ENCODE data around the gene LGI1.
"Not testable (repeated sequence)": the region's sequence is repeated elsewhere in the genome, so short reads cannot be mapped to it uniquely, and the experiment has no call there.

The LGI1 gene

DNA sequence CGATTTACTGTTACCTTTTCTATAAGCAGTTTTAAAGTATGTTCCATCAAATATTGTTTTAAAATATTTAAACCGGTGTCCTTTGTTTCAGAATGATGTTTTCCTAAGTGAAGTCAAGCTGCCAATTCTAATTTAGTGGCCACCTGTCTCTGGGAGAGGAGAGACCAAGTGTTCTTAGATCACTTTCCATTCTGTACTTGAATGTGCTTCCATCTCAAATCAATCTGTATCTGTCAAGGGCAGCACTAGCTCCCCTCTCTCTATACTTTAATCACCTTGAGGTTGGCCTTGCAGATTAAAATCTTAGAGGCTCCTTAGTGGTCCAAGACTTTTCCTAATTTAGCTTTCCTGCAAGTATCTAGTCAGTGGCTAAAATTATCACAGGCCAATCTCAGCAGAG lies 49.6 kb downstream of the LGI1 start:
- DNase-seq (ENCODE audit: low spot score) = no peak

DNA sequence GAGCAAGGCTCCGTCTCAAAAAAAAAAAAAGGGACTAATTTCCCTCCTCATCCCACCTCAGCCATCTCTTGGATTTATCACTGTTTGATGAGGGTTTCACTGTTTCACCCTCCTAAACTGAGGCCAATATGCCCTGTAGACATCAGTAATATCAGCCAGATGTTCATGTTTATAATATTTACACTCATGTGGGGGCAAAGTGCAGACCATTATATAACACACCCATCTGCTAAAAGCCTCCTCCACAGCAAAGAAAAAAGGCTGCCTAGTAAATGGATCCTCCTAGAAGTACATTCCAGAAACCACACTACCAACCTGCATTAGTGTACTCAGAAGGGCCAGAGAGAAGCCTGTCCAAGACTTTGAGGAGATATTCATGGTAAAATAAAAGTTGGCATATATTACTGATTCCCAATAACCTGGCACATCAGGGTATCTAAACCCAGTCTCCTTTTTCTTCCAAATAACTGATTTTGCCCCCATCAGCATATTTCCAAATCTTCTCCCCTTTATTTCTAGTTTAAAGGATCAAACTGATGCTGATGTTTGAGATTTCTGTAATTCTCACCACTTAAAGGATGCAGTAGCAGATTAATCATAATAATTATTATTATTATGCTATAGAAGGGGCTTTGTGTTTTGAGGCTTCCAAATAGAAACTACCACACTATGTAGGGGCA lies 55.1 kb downstream of the LGI1 start:
- no peak for DNase-seq (ENCODE audit: low spot score)

DNA sequence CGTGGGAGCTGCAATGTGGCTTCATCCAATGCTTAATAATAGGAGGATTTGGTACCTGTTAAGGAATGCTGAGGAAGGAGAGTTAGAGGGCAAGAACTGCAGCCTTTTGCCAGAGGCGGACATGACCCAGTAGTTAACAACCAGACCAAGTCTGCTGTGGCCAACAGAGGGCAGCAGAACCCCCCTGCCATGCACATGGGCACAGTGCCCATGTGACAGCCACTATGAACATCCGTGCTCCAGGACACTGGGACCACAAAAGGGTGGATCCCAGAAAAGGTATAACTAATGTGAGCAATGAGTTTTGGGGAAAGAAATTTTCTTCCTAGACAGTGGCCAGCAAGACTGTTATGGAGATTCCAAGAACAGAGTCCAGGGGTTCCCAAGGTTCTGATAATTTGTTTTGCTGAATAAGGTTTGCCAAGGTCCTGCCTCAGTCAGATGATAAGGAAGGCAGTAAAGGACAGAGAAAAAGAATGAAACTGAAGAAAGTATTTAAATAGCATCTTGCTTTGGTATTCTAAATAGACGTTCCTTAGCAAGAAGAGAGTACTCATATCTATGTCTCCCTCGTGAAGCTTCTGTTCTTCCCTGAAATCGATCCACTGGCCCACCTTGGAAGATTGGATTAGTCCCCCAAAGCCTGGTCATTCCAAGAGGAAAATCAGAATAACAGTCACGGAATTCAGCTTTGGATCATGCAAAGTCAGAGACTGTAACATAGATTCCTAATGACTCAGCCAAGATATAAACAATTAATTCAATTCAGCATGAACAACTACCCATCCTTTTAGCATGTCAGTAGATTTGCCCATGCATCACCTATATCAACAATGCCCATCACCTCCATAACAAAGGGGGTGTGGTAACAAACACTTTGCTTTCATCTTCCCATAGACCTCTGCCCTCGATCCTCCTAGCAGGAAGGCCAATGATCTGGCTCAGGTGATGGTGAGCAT lies 56.0 kb downstream of the LGI1 start:
- DNase-seq (ENCODE audit: low spot score) = peak; percentile 67

DNA sequence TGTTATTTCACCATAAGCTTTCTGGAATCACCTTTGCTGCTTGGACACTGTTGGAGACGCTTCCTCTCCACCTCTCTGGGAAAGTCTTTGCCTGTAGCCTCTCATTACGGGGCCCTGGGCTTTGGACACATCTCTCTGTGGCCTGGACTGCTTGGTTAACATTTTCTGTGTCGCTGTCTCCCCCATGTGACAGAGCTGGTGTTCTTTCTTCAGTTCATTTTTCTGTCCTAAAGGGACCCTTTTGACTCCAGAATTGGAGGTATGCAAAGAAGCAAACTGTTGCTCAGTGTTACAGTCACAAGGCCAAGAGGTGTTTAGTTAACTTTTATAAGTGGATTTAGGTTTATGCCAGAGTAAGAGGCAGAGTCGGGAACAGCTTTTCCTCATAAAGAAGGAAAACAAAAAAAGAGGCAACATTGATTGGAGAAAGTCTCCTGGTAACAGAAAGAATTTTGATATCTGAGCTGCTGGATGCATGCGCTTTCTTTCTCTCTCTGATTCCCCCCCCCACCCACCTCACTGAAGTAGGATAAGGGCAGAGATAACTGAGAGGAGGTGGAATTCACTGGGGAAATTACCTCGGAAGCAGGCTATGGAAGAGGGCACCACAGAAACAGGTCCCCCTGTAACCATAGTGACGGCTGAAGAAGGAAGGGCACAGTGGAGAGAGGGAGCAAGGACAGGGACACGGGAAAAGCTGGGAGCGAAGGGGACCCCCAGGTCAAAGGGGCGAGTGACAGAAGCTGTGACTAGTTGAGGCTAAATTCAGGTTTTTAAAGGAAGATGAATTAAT lies 57.8 kb downstream of the LGI1 start:
- no peak for DNase-seq (ENCODE audit: low spot score)

DNA sequence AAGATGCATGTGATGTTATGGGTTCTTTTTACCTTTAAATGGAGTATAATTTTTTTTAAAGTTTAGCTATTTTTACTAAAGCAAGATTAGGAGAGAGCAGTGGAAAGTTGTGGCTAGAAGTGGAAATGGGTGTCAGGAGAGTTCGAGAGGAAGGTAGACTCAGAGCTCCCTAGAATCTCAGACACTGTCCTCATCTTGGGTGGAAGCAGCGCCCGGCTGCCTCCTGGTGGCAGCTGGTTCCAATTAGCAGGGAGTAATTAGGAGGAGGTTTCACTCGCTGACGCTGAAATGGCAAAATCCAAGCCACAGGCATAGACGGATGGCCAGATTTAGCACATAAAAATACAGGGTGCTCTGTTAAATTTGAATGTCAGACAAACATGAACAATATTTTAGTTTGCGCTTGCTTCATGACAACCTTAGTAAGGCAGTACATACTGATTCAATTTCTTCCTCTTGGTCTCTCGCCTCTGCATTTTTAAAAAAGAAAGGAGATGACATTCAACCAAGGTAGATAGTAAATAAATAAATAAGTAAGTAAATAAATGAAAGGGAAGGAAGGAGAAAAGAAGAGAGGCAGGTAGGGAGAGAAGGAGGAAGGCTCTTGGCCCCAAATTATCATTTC lies 58.5 kb downstream of the LGI1 start:
- peak; percentile 62 for DNase-seq (ENCODE audit: low spot score)

DNA sequence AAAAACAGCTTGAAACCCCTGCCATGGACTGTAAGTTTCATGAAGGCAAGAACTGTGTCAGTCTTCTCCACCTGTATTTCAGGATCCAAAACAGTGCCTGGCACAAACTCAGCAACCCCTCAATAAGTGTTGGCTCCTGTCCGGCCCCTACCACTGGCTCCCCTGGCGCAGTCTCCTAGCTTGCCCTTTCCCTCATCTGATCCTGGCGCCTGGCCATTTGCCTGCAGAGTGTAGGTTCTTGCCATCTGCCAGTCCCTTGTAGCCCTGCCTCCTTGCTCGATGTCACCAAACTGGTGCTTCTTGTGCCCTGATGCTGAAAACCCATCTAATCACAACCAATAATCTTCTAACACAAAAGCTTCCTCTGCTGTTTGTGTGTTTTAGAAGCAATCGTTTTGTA lies 60.4 kb downstream of the LGI1 start:
- no peak for DNase-seq (ENCODE audit: low spot score)

DNA sequence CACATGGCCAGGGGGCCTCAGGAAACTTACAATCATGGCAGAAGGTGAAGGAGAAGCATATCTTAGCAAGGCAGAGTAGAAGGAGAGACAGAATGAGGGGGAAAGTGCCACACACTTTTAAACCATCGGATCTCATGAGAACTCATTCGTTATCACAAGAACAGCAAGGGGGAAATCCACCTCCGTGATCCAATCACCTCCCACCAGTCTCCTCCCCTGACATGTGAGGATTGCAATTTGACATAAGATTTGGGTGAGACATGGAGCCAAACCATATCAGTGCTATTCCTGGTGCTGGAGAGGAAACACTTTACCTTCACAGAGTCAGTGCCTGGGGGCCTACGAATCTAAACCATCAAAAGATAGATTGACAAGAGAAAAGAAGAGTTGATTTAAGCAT lies 61.8 kb downstream of the LGI1 start:
- no peak for DNase-seq (ENCODE audit: low spot score)

DNA sequence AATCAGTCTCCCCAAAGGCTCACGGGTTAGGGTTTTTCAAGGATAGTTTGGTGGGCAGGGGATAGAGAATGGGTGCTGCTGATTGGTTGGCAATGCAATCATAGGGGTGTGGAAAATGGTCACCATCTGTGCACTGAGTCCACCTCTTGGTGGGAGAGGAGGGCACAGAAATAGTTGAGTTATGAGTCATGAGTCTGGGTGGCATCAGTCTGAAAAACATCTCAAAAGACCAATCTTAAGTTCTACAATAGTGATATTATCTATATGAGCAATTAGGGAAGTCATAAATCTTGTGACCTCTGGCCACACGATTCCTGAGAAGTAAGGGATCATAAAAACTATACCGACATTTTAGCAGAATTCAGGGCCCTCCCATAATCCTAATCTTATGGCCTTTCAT lies 62.7 kb downstream of the LGI1 start:
- DNase-seq (ENCODE audit: low spot score) = peak; percentile 12

DNA sequence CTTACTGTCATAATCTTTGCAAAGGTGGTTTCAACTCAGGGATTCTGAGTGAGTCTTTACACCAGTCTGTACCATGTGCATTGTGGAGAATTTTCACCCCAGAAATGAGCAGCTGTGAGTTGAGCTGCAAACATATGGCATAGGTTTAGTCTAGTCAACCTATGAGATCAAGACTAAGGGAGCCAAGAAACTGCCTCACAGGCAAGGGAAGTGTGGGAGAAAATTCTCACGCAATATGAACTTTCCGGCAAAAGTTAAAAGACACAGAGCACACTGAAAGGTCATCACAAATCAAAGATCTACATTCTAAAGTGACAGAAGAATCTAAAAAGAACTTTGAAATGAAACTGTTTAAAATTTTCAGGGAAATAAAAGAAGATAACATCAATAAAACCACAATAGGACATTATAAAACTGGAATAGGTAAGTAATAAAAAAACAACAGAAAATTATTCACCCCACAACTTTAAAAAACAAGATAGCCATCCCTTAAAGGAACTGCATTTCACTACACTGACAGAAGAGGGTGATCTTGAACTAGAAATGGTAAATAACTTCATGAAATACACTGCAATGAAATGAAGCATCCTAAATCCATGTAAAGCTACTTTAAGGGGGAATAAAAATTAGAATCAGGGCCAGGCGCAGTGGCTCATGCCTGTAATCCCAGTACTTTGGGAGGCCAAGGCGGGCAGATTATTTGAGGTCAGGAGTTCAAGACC lies 63.5 kb downstream of the LGI1 start:
- DNase-seq (ENCODE audit: low spot score) = peak; percentile 49

DNA sequence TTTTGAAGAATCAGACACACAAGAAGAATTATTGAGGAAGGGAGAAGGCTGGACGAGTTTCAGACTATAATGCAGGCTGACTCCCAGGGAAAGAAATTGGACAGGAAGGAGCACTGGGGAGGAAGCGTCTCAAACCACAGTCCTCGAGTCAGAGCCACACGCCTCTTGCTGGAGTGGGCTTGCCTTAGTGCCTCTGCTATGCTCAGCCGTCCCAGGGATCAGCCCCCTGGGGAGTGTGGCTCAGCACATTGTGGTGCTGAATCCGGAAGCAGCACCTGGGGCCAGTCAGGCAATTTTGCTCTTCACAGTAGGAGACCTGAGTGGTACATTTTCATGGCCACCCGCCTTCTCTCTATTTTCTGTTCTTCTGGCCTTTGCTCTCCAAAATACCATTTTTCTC lies 68.6 kb downstream of the LGI1 start:
- DNase-seq (ENCODE audit: low spot score) = peak; percentile 33

DNA sequence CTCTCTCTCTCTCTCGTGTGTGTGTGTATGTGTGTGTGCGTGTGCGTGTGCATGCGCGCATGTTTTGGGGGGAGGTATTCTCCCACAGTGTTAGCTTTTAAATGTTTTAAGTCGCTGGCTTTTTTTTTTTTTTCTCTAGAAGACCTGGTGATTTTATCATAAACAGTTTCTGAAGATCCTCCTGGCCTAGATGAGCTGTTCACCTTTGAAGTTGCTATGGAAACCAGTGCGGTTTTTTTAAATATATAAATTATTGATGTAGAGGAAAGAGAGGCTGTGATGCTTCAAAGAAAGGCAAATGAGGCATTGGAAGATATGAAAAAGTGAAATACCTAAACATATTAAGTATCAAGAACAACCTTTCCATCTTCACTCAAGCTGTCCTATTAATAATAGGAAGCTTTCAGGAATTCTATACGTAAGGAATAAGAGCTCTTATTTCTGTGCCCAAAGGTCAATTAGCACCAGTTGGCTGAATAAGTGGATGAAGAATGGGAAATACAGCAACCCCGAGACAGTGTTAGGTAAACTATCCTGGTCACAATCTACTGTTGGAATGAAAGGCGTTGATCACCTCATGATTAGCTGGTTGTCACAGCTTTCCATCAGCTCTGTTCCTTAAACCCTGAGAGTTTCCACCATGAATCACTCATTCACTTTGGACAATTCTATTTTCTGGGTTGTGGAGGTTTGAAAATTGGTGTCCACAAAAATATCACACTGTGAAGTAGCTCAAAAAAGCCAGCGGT lies 69.5 kb downstream of the LGI1 start:
- DNase-seq (ENCODE audit: low spot score) = no peak

DNA sequence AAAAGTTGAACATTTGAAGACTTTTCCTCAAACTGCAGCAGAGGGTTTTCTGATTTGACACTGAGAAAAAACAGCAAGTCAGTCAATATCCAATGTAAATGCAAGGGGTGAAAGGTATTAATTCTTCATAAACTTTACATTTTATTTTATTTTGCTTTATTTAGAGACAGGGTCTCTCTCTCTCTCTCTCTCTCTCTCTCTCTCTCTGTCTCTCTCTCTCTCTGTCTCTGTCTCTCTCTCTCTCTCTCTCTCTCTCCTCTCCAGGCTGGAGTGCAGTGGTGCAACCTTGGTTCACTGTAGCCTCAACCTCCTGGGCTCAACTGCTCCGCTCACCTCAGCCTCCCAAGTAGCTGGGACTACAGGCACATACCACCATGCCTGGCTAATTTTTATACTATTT lies 73.3 kb downstream of the LGI1 start:
- not testable (repeated sequence) for DNase-seq (ENCODE audit: low spot score)

DNA sequence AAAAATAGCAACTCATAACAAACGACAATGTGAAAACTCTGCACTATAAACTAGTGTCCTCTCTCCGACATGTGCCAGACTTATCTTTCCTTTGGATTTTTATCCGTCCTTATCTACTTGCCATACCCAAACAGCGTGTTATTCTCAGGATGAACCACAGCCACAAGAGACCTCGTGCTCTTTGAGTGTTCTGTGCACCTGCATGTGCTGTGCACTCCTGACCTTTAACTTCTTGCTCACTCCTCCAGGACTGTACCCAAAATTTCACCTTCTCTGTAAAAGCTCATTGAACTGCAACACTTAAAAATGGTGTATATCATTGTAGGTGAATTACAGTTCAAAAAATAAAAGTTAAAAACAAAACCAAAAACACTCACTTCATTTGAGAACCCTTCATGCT lies 78.0 kb downstream of the LGI1 start:
- no peak for DNase-seq (ENCODE audit: low spot score)

DNA sequence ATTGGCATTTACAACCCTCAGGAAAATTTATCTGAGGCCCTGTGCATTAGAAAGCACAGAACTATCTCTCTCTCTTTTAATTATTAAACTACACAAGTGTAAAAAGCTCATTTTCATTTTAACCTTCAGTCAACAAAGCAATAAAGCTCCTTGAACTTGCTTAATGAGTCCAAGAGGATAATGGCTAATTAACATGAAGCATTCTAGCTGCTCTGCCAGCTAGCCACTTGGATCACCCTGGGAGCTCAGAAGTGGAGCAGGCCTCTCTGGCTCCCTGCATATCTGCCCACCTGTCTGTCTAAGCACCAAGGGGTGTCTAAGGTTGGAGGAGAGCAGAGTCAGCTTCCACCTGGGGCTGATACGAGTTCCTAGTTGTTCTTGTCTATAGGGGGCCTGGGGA lies 80.1 kb downstream of the LGI1 start:
- no peak for DNase-seq (ENCODE audit: low spot score)

DNA sequence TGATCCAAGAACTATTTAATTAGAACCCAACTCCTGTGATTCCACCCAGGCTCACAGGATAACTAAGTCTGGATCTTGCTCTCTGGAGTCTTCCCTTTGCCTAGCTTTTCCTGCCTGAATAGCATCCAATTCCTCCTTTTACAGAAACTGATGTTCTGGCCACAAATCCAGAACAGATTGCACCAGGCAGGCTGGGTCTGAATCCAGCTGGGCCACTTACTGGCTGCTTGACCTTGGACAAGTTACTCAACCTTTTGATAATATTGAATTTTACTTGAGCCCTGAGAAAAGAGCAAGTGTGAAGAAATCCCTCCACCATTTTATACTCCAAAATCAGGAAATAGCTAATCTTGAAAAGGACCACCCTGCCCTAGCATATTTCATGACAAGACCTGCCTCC lies 80.5 kb downstream of the LGI1 start:
- DNase-seq (ENCODE audit: low spot score) = no peak

DNA sequence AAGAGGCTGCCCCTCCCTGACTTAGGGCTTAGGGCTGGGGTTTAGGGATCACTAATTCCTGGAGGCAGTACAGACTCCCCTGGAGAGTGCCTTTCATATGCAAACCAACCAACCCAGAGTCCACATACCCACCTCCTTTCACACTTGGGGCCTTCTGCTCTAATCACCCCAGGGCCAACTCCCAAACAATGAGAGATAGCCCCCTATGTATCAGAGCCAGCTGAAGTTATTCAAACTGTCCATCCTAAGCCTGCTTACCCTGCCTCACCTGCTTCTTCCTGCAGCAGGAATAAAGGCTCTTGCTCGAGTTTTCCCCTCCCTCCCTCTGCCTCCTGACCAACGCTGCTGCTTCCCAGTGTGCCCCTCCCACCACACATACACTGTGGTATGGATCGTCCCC lies 84.2 kb downstream of the LGI1 start:
- no peak for DNase-seq (ENCODE audit: low spot score)

DNA sequence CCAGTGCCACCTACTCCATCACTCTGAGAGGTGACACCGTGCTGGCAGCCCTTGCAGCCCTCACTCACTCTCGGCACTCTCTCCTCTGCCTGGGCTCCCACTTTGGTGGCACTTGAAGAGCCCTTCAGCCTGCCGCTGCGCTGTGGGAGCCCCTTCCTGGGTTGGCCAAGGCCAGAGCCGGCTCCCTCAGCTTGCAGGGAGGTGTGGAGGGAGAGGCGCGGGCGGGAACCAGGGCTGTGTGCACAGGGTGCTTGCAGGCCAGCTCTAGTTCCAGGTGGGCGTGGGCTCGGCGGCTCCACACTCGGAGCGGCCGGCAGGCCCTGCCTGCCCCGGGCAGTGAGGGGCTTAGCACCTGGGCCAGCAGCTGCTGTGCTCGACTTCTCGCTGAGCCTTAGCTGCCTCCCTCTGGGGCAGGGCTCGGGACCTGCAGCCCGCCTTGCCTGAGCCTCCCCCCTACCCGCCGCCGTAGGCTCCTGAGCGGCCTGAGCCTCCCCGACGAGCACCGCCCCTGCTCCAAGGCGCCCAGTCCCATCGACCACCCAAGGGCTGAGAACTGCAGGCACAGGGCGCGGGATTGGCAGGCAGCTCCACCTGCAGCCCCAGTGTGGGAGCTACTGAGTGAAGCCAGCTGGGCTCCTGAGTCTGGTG lies 87.4 kb downstream of the LGI1 start:
- DNase-seq (ENCODE audit: low spot score) = no peak

Measured in kidney tubule cell (primary cell).